K562 (cell line): ENCODE measurements around the gene PNMT. TPM values are rescaled to one million over a fixed set of nuclear protein-coding genes. Genes with fewer than 3 reads are reported as not detected.

Source experiments
- ATAC-seq: fragments of 200-7000 bp; cut with Tn5 transposase; 3 replicates; pipeline ENCODE4 v1.9.1; 2020; ENCODE audit warnings: moderate library complexity
- BruUV-seq: library from RNA; stranded (reverse); fragments of 400-500 nt; replicated peaks from 2 replicates; lab custom pipeline; 2021; lab: Mats Ljungman, UMichigan
- CTCF ChIA-PET: fragments of 300-600 bp; formaldehyde crosslinking; extraction: SDS; loops from one replicate; lab custom pipeline; 2021; ENCODE audit warnings: low intra/inter-chr PET ratio; lab: Yijun Ruan, JAX
- POLR2A ChIA-PET: fragments of 300-600, 350-650 bp; sonication (Branson Sonifier 250); formaldehyde crosslinking; extraction: SDS; loops from one replicate; lab custom pipeline; 2021; ENCODE audit warnings: antibody characterized with exemption, inconsistent platforms; lab: Yijun Ruan, JAX
- DNase-seq, 4 experiments: peaks; one replicate each; pipeline versions ENCODE4 v3.0.0 to v3.0.0-alpha.2; 2011 to 2018; ENCODE audit warnings: low spot score in 3 of 4, mixed read lengths in 3 of 4; ENCODE audit errors: extremely low read depth in 1 of 4
- FAIRE-seq: peaks from 2 replicates; lab custom pipeline; 2011; peaks lifted over from hg19 to GRCh38; lab: Jason Lieb, UNC
- H2AFZ ChIP-seq: 2 replicates; pipeline ENCODE4 v1.6.0; 2011; ENCODE audit warnings: low read depth, low read length, control low read depth, inconsistent platforms
- H3K27ac ChIP-seq: fragments of 200-600 bp; 3 replicates; pipeline ENCODE4 v1.8.0; 2011; ENCODE audit warnings: low read depth, mild to moderate bottlenecking, control low read depth, inconsistent platforms, low read length, moderate library complexity, mixed read lengths; ENCODE audit errors: extremely low read depth
- H3K27me3 ChIP-seq, 2 experiments: fragments of 300-600 bp in 1 of 2; 2 replicates in 1 of 2; 3 replicates in 1 of 2; pipeline versions ENCODE4 v1.6.0 to v1.8.0; 2011; ENCODE audit warnings: inconsistent platforms in 2 of 2, low read length in 2 of 2, mild to moderate bottlenecking in 1 of 2, mixed read lengths in 1 of 2, moderate library complexity in 1 of 2; ENCODE audit not compliant: control insufficient read depth in 2 of 2, insufficient read depth in 2 of 2
- H3K36me3 ChIP-seq: fragments of 300-600 bp; 3 replicates; pipeline ENCODE4 v1.8.0; 2011; ENCODE audit warnings: mild to moderate bottlenecking, low read length, inconsistent platforms; ENCODE audit not compliant: control insufficient read depth, insufficient read depth
- H3K4me1 ChIP-seq, 2 experiments: fragments of 200-600 bp in 1 of 2; replicated peaks in 1 of 2; 2 replicates in 1 of 2; 3 replicates in 1 of 2; pipeline versions ENCODE4 v1.5.1 to v1.8.0; 2011; ENCODE audit warnings: inconsistent platforms in 2 of 2, low read length in 2 of 2, mild to moderate bottlenecking in 1 of 2, mixed read lengths in 1 of 2, moderate library complexity in 1 of 2; ENCODE audit not compliant: control insufficient read depth in 2 of 2, insufficient read depth in 2 of 2
- H3K4me2 ChIP-seq: 2 replicates; pipeline ENCODE4 v1.6.1; 2011; ENCODE audit warnings: low read length, control low read depth, inconsistent platforms, mixed read lengths; ENCODE audit not compliant: insufficient read depth
- H3K4me3 ChIP-seq: fragments of 200-600 bp; sonication (generic), shearing (Covaris generic); 2 replicates; pipeline ENCODE4 v1.5.1; 2016; ENCODE audit warnings: control low read depth, inconsistent platforms
- H3K79me2 ChIP-seq: fragments of 200-600 bp; 3 replicates; pipeline ENCODE4 v1.8.0; 2011; ENCODE audit warnings: low read length, inconsistent platforms; ENCODE audit not compliant: control insufficient read depth, insufficient read depth
- H3K9ac ChIP-seq, 2 experiments: 2 replicates each; pipeline versions ENCODE4 v1.6.0 to v1.6.1; 2011; ENCODE audit warnings: low read depth in 2 of 2, low read length in 2 of 2, control low read depth in 1 of 2, inconsistent platforms in 1 of 2, mild to moderate bottlenecking in 1 of 2, mixed read lengths in 1 of 2; ENCODE audit not compliant: insufficient read depth in 1 of 2
- H3K9me1 ChIP-seq: one replicate; pipeline ENCODE4 v1.6.0; 2011; ENCODE audit warnings: inconsistent platforms, mild to moderate bottlenecking, low read length, moderate library complexity; ENCODE audit not compliant: control insufficient read depth, insufficient read depth
- H3K9me3 ChIP-seq: replicated peaks from 2 replicates; pipeline ENCODE4 v1.5.1; 2011; ENCODE audit warnings: low read depth, low read length, inconsistent platforms; ENCODE audit not compliant: control insufficient read depth, insufficient read depth
- H4K20me1 ChIP-seq: replicated peaks from 2 replicates; pipeline ENCODE4 v1.6.1; 2011; ENCODE audit warnings: low read length, inconsistent platforms, mixed read lengths; ENCODE audit not compliant: control insufficient read depth, insufficient read depth
- ATF3 ChIP-seq, 2 experiments: fragments of 450-650 bp in 1 of 2; sonication (generic) in 1 of 2; formaldehyde crosslinking in 1 of 2; IDR thresholded peaks in 1 of 2; conservative IDR thresholded peaks in 1 of 2; 2 replicates each; pipeline versions ENCODE4 v1.6.1 to v1.8.1; 2016 to 2023; ENCODE audit warnings: mild to moderate bottlenecking in 2 of 2, moderate library complexity in 2 of 2, inconsistent platforms in 1 of 2, missing genetic modification reagents in 1 of 2
- CXXC5 ChIP-seq: fragments of 250-450 bp; sonication (Bioruptor Pico); IDR thresholded peaks from 2 replicates; pipeline ENCODE4 v1.8.0; 2022; ENCODE audit warnings: inconsistent platforms, mild to moderate bottlenecking, moderate library complexity
- DLX4 ChIP-seq: fragments of 250-450 bp; sonication (Bioruptor Pico); IDR thresholded peaks from 2 replicates; pipeline ENCODE4 v1.6.1; 2021; ENCODE audit warnings: mild to moderate bottlenecking
- E2F3 ChIP-seq: fragments of 250-450 bp; sonication (Bioruptor Pico); IDR thresholded peaks from 2 replicates; pipeline ENCODE4 v1.4.0; 2020; ENCODE audit warnings: mild to moderate bottlenecking
- EGR1 ChIP-seq: fragments of 450-650 bp; conservative IDR thresholded peaks from 2 replicates; pipeline ENCODE4 v1.6.1; 2017; ENCODE audit warnings: mild to moderate bottlenecking
- ILK ChIP-seq: fragments of 450-650 bp; IDR thresholded peaks from 2 replicates; pipeline ENCODE4 v1.6.1; 2016; ENCODE audit warnings: missing genetic modification characterization, low read depth, mild to moderate bottlenecking, missing compliant biosample characterization, moderate library complexity, borderline replicate concordance
- MECOM ChIP-seq: fragments of 250-450 bp; sonication (Bioruptor Pico); IDR thresholded peaks from 2 replicates; pipeline ENCODE4 v1.8.0; 2022; ENCODE audit warnings: inconsistent platforms
- MIER1 ChIP-seq: fragments of 450-650 bp; IDR thresholded peaks from 2 replicates; pipeline ENCODE4 v1.6.1; 2016; ENCODE audit warnings: antibody characterized with exemption, mild to moderate bottlenecking, low read depth
- POLR2B ChIP-seq: fragments of 450-650 bp; IDR thresholded peaks from 2 replicates; pipeline ENCODE4 v1.6.1; 2018; ENCODE audit warnings: low read depth; ENCODE audit not compliant: partially characterized antibody
- RFX5 ChIP-seq: IDR thresholded peaks from 2 replicates; pipeline ENCODE4 v1.6.1; 2011; ENCODE audit warnings: low read depth, mild to moderate bottlenecking, improper control_type of control experiment, low read length
- ZNF253 ChIP-seq: fragments of 250-450 bp; sonication (Bioruptor Pico); conservative IDR thresholded peaks from 2 replicates; pipeline ENCODE4 v1.6.1; 2021; ENCODE audit warnings: mild to moderate bottlenecking
- ZNF3 ChIP-seq: fragments of 250-450 bp; sonication (Bioruptor Pico); IDR thresholded peaks from 2 replicates; pipeline ENCODE4 v1.5.0; 2021; ENCODE audit warnings: mild to moderate bottlenecking, moderate library complexity
- ZNF655 ChIP-seq: fragments of 250-450 bp; sonication (Bioruptor Pico); IDR thresholded peaks from 2 replicates; pipeline ENCODE4 v1.5.0; 2021
- WGBS: fragments of 100-300 bp; shearing (Covaris generic); methylation state at CpG from one replicate; pipeline ENCODE4 v1.1.6; 2016; ENCODE audit warnings: low coverage, mixed read lengths; ENCODE audit not compliant: insufficient coverage; ENCODE audit errors: missing lambda C conversion rate; 5-methylcytosine and 5-hydroxymethylcytosine counted together
- in situ Hi-C: fragments of 300-500 bp; cut with MboI; formaldehyde crosslinking; loops from 4 replicates; pipeline ENCODE4 v1.15.0; 2018; ENCODE audit warnings: inconsistent platforms, mixed read lengths
- intact Hi-C: fragments of 100-400 bp; cut with micrococcal nuclease; formaldehyde crosslinking; loops from 2 replicates; pipeline ENCODE4 v1.14.2; 2022
- polyA plus RNA-seq, 8 experiments: library from polyadenylated mRNA; depleted of rRNA in 4 of 8; stranded (reverse) in 5 of 8; unstranded in 3 of 8; fragments of >200 nt; fragmentation: Nextera tagmentation in 2 of 8; fragmentation: Illumina TruSeq in 1 of 8; extraction: Ambion mirVana in 2 of 8; extraction: Trizol in 1 of 8; gene quantifications; 2 replicates each; pipeline versions ENCODE4 v1.2.1 to v1.2.3, GENCODE V29; 2011 to 2014; ENCODE audit warnings: inconsistent platforms in 1 of 8, missing spikeins in 1 of 8
- total RNA-seq, 7 experiments: library from RNA; depleted of rRNA in 6 of 7; stranded (reverse); fragments of >200 nt in 6 of 7; fragmentation: Illumina TruSeq in 2 of 7; extraction: Trizol in 2 of 7; gene quantifications; 2 replicates each; pipeline versions ENCODE4 v1.2.1 to v1.2.3, GENCODE V29; 2011 to 2021; ENCODE audit warnings: low replicate concordance in 1 of 7
- TF ChIP-seq, protein P1 (sequence below): fragments of 250-450 bp; sonication (Bioruptor Pico); IDR thresholded peaks from 2 replicates; pipeline ENCODE4 v1.4.0; 2020; ENCODE audit warnings: mild to moderate bottlenecking, moderate library complexity

Gene PNMT
- total and polyA plus RNA-seq, 9 of the 15 experiments (the other 6 are each of a cell fraction or from before 2014, with no cell fraction given) = 0.55 to 18.1 (median 5.8) TPM

GRCh38 chr17:39702901-39703893, 34.9 kb downstream of the PNMT start:
- intact Hi-C loops (no loop called here), in situ Hi-C loops (no loop called here)
- 24% methylated on average over 12 of the region's 12 CpGs for WGBS
- no peak overlapping the region for H3K27ac ChIP-seq
- ATAC-seq (peak; percentile 32; the same call in 2 of the 3 replicates), DNase-seq (no peak), FAIRE-seq (no peak)
- TF ChIP-seq DLX4 (CRISPR knock-in tag) (no peak), RFX5 (no peak), MECOM (no peak), EGR1 (no peak), MIER1 (no peak), E2F3 (CRISPR knock-in tag) (no peak), CXXC5 (CRISPR knock-in tag) (no peak), ZNF3 (CRISPR knock-in tag) (no peak), POLR2B (no peak), ZNF253 (CRISPR knock-in tag) (no peak), ZNF655 (CRISPR knock-in tag) (no peak), ILK (tag) (no peak), ATF3 (IDR thresholded peaks at IDR 0.05) (no peak), ATF3 (CRISPR knock-in tag; conservative IDR thresholded peaks at IDR 0.05) (no peak)
- TF ChIP-seq, protein P1, sequence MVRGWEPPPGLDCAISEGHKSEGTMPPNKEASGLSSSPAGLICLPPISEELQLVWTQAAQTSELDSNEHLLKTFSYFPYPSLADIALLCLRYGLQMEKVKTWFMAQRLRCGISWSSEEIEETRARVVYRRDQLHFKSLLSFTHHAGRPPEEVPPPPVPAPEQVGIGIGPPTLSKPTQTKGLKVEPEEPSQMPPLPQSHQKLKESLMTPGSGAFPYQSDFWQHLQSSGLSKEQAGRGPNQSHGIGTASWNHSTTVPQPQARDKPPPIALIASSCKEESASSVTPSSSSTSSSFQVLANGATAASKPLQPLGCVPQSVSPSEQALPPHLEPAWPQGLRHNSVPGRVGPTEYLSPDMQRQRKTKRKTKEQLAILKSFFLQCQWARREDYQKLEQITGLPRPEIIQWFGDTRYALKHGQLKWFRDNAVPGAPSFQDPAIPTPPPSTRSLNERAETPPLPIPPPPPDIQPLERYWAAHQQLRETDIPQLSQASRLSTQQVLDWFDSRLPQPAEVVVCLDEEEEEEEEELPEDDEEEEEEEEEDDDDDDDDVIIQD = no peak
- CTCF ChIA-PET = no interaction called here
- H3K27me3 ChIP-seq = no peaks in the 10 kb centered on the region; a peak in 1 of 5 replicates
- no peak overlapping the region for H3K4me2 ChIP-seq
- H3K36me3 ChIP-seq = no peaks in the 10 kb centered on the region
- no peaks in the 10 kb centered on the region; the same call in 1 of the 2 replicates for H4K20me1 ChIP-seq
- peaks cover 0 to 26% of the 10 kb centered on the region in 2 experiments; a peak in 3 of 5 replicates for H3K4me1 ChIP-seq
- H3K79me2 ChIP-seq = no peaks in the 10 kb centered on the region
- POLR2A ChIA-PET = interaction anchor here (0.6 to 2.0 kb wide), 3 partner anchors 14 to 140 kb away, joined by 3 to 10 read pairs (median 3); partner anchors contain the start of gene PGAP3
- no peaks in the 10 kb centered on the region for H3K9me3 ChIP-seq
- no peaks in the 10 kb centered on the region for H3K9me1 ChIP-seq
- no peak overlapping the region for H2AFZ ChIP-seq
- H3K9ac ChIP-seq = peak overlapping the region in 1 of 2 experiments; percentile 14; a peak in 1 of 4 replicates
- H3K4me3 ChIP-seq = no peak overlapping the region
- BruUV-seq = no TSS peak
